ENCODE results near the gene C1orf74.

GRCh38 chr1:209777587-209777986 lies 6.8 kb downstream of the C1orf74 start:
- TF ChIP-seq CTCF (IDR thresholded peaks at IDR 0.05) (no peak), POLR2A (IDR thresholded peaks at IDR 0.05) (no peak)

Measured in breast epithelium (tissue), 3 donors.